HepG2 (cell line): Measurements from ENCODE around the gene PPM1H.
"Not testable (repeated sequence)": the region's sequence is repeated elsewhere in the genome, so short reads cannot be mapped to it uniquely, and the experiment has no call there.

Experiments used
- ASH2L ChIP-seq: fragments of 300-600, 200-600 bp; sonication (generic); IDR thresholded peaks from 2 replicates; pipeline ENCODE4 v1.7.0; 2017; ENCODE audit warnings: low read depth, mild to moderate bottlenecking, moderate library complexity, mixed read lengths, low read length; ENCODE audit not compliant: insufficient read length
- CBX1 ChIP-seq: IDR thresholded peaks from one replicate; pipeline ENCODE4 v1.6.1; 2016; ENCODE audit warnings: antibody characterized with exemption, low read depth
- CTCF ChIP-seq: sonication (generic); formaldehyde crosslinking; IDR thresholded peaks from 2 replicates; pipeline ENCODE4 v1.5.0; 2020; ENCODE audit warnings: mild to moderate bottlenecking, missing genetic modification reagents, moderate library complexity
- NKX3-1 ChIP-seq: sonication (generic); formaldehyde crosslinking; IDR thresholded peaks from 2 replicates; pipeline ENCODE4 v1.5.0; 2020; ENCODE audit warnings: missing genetic modification reagents
- PBX3 ChIP-seq: sonication (generic); formaldehyde crosslinking; IDR thresholded peaks from 2 replicates; pipeline ENCODE4 v1.8.1; 2023; ENCODE audit warnings: missing genetic modification reagents, inconsistent platforms, borderline replicate concordance
- POLR2A ChIP-seq, 2 experiments: IDR thresholded peaks; 2 replicates each; pipeline ENCODE4 v1.6.1; 2011; ENCODE audit warnings: low read depth in 2 of 2, low read length in 2 of 2, mild to moderate bottlenecking in 1 of 2, moderate library complexity in 1 of 2; ENCODE audit not compliant: insufficient read depth in 1 of 2
- SETDB1 ChIP-seq: sonication (generic); formaldehyde crosslinking; IDR thresholded peaks from 2 replicates; pipeline ENCODE4 v1.5.1; 2020; ENCODE audit warnings: missing genetic modification reagents, mild to moderate bottlenecking, borderline replicate concordance
- SMAD1 ChIP-seq: sonication (generic); formaldehyde crosslinking; IDR thresholded peaks from 2 replicates; pipeline ENCODE4 v1.4.0; 2020; ENCODE audit warnings: missing genetic modification reagents, low read depth, mild to moderate bottlenecking, borderline replicate concordance
- ZNF207 ChIP-seq: fragments of 450-650 bp; IDR thresholded peaks from 2 replicates; pipeline ENCODE4 v1.6.1; 2016; ENCODE audit warnings: antibody characterized with exemption, borderline replicate concordance
- ZNF232 ChIP-seq: sonication (generic); formaldehyde crosslinking; IDR thresholded peaks from 2 replicates; pipeline ENCODE4 v1.4.0; 2020; ENCODE audit warnings: missing genetic modification reagents, borderline replicate concordance

- not testable (repeated sequence) for TF ChIP-seq PBX3 (CRISPR knock-in tag); SETDB1 (CRISPR knock-in tag); POLR2A (IDR thresholded peaks at IDR 0.05; ENCODE audit: insufficient read depth in 1 of 2, low read depth in 2 of 2, low read length in 2 of 2); CBX1; NKX3-1 (CRISPR knock-in tag); ASH2L; SMAD1; ZNF232 (CRISPR knock-in tag); CTCF; ZNF207
Observed at GRCh38 chr12:62942316-62942715, 7.4 kb upstream of the PPM1H start.
